Measurements from ENCODE around the gene RTCA.
"Not testable (repeated sequence)": the region's sequence is repeated elsewhere in the genome, so short reads cannot be mapped to it uniquely, and the experiment has no call there.

RTCA gene

GRCh38 chr1:100265931-100266740, at the start of gene RTCA:
Gene RTCA (plus strand): TSS chr1:100266216. CDS start chr1:100266376, 160 bp downstream.
- peak; percentile 96 to 97 for DNase-seq

- DNase-seq = no peak
Measured at GRCh38 chr1:100217834-100218233, 48.2 kb upstream of the RTCA start.

DNA sequence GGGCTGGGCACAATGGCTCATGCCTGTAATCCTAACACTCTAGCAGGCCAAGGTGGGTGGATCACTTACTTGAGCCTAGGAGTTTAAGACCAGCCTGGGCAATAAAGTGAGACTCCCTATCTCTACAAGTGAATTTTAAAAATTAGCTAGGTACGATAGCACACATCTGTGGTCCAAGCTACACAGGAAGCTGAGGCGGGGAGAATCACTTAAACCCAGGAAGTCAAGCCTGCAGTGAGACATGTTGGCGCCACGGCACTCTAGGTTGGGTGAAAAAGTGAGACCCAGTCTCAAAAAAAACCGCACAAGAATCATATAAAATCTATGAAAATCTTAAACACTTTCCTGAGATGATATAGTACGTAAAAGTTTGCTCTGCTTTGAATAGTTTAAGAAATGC, 46.6 kb upstream of the RTCA start:
- DNase-seq = no peak

DNA sequence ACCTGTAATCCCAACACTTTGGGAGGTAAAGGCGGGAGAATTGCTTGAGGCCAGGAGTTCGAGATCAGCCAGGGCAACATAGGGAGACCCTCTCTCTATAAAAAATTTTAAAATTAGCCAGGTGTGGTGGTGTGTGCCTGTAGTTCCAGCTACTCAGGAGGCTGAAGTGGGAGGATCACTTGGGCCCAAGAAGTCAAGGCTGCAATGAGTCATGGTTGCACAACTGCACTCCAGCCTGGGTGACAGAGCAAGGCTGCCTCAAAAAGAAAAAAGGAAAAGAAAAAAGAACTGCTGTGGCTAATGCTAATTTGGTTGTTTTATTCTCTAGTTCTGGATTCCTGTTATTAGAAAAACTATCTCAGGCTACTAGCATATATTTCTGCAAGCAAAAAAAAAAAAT, 46.1 kb upstream of the RTCA start:
- DNase-seq = peak in 1 of 2 experiments; percentile 14

GRCh38 chr1:100222428-100222827, 43.6 kb upstream of the RTCA start:
- DNase-seq = no peak

DNA sequence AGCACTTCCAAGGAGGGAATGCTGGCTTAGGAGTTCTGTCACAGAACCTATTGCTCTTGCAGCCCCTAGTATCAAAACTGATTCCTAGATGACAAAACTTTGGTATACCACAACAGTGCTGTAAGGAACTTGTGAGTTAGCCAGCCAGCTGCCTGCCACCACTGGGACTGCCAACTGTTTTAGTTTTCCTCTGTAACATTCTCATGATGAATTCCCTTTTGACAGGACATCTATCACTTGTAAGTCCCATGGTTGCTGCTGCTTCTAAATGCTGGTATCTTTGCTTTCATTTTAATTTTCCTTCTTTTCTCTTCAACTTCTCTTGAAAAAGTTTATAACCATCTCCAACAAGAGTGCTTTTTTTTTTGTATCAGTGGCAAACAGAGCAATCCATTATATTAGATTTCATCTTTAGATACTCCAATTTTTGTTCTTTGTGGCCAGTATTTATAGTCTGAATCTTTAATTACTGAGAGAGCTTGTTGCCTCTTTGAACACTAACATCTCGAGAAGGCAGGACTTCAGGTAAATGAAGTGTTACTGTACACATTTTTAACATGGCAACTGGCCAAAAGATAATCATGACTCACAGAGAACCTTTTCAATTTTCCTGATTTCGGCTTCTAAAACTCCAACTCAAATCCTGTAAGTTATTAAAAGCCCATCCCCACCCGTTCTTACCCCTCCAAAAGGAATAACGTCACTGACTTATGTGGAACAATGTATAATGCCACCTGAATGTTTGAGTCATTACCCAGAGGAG, 36.2 kb upstream of the RTCA start:
- no peak for DNase-seq

- no peak for DNase-seq
Measured at GRCh38 chr1:100230765-100231164, 35.3 kb upstream of the RTCA start.

- DNase-seq = no peak
Measured at GRCh38 chr1:100231721-100232120, 34.3 kb upstream of the RTCA start.

- no peak for DNase-seq
Measured at GRCh38 chr1:100232156-100232555, 33.9 kb upstream of the RTCA start.

DNA sequence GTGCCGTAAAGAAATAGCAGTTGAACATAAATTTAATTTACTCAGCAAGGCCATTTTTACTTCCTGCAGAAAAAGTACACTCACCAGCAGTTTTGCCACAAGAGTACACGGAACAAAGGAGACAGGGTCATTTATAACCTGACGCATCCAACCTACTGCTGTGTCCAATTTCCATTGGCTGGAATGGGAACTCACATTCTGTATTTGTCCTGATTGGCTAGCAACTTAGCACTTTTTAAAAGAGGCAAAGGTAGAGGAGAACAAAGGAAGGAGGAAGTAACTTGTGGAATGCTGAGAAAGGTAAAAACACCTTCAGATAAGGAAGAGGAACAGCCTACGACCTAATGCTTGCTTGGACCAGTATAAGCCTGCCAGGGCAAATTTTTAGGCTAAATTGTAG, 32.5 kb upstream of the RTCA start:
- DNase-seq = not testable (repeated sequence)

- DNase-seq = no peak
Measured at GRCh38 chr1:100234432-100234831, 31.6 kb upstream of the RTCA start.

DNA sequence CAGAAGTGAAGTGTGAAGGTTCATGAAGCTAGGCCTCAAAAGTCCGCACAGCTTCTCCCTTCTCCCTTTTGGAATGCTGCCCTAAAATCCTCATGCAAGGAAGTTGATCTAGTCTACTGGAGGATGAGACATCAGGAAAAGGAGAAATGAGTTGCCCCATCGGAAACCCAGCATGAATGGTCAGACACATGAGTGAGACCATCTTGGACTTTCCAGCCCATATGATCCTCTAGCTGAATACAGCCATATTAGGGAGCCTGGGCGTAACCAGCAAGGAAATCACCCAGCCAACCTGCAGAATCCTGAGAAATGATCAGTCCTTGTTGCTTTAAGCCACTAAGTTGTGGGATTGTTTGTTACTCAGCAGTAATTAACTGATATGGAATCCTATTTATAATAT, 28.9 kb upstream of the RTCA start:
- DNase-seq = no peak

GRCh38 chr1:100239961-100240360, 26.1 kb upstream of the RTCA start:
- no peak for DNase-seq

DNA sequence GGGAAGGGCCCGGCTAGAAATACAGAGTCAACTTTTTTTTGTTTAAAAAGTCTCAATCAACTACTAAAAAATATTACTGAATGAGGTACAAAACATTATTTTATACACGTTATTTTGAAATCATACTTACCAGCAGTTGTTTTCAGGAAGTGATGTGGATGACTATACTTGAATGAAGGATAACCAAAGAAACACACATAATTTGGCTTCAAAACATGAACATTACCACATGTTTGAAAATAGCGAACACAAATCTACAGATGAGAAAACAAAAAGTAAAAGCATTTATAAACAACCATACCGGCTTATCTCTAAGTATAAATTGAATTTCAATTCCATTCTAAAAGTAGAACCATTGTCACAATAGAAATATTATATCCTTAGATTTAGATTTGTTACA, 25.4 kb upstream of the RTCA start:
- no peak for DNase-seq

DNA sequence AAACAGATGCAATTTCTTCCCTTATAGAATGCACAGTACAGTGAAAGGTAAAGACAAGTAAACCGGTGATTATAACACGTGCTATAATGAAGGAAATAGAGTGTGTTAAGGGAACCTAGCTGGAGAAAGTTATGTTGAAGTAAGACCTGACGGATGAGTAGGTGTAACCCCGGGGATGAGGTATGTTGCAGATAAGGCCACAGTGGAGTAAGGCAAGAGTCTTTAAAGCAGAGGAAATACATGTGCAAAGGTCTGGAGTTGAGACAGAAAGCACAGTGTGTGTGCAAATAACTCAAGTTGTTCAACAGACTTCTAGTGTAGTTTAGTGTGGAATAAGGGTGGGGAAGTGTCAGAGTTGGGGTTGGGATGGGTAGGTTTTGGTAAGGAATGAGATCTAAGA, 19.3 kb upstream of the RTCA start:
- DNase-seq = no peak

GRCh38 chr1:100249155-100249536, 16.9 kb upstream of the RTCA start:
- peak; percentile 23 to 39 for DNase-seq

- DNase-seq = peak; percentile 96 to 97
Measured at GRCh38 chr1:100249537-100250257, 16.3 kb upstream of the RTCA start, which contains the start of gene DBT. Gene DBT (minus strand): TSS chr1:100249834. CDS start chr1:100249820, 14 bp downstream.

DNA sequence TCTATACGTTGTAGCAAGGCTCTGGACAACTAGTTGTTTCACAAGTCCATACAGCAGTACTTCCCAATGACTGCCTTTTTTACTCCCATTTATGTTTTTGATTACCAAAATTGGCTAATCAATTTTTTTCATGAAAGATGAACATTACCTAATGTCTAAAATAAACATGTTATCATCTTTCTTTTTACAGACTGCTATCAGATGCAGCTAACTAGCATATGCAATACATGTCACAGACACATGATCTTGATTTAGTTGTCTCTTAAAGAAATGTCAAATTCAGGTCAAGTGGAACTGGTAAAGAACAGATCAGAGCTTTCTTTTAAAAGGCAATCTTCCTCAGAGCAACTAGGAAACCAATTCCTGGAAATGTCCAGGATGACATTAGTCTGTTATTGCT, 15.8 kb upstream of the RTCA start:
- no peak for DNase-seq

DNA sequence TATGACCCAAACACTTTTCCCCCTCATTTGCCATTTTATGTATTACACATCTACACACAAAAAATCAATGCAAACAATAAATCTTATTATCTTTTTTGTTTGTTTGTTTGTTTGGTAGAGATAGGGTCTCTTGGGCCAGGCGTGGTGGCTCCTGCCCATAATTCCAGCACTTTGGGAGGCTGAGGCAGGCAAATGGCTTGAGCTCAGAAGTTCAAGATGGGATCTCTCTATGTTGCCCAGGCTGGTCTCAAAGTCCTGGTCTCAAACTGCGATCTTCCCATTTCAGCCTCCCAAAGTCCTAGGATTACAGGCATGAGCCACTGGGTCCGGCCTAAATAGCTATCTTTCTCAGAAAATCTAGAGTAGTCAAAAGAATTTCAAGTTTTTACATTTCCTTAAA, 15.2 kb upstream of the RTCA start:
- DNase-seq = no peak

GRCh38 chr1:100252901-100253300, 13.1 kb upstream of the RTCA start:
- DNase-seq = no peak

DNA sequence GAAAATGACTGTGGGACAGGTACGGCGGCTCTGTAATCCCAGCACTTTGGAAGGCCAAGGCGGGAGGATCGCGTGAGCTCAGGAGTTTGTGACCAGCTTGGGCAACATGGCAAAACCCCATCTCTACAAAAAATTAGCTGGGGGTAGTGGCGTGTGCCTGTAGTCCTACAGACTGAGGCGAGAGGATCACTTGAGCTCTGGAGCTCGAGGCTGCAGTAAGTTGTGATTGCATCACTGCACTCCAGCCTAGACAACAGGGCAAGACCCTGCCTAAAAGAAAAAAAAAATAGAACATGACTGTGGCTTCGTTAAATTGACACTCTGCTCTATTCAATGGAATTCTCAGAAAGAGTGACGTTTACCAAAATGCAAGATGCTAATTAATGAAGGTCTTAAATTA, 12.5 kb upstream of the RTCA start:
- no peak for DNase-seq

GRCh38 chr1:100256273-100256672, 9.7 kb upstream of the RTCA start:
- DNase-seq = not testable (repeated sequence)

GRCh38 chr1:100258427-100258826, 7.6 kb upstream of the RTCA start:
- DNase-seq = not testable (repeated sequence)

GRCh38 chr1:100261686-100262085, 4.3 kb upstream of the RTCA start:
- DNase-seq = no peak

All from Kasumi-1 (cell line).